SK-N-SH treated with all-trans-retinoic acid at 6 μM for 48 hours (cell line): Measurements from ENCODE around the gene KAT6B.

Experiments used
- ATAC-seq: fragments of 200-7000 bp; cut with Tn5 transposase; 3 replicates; pipeline ENCODE4 v1.9.1; 2020; ENCODE audit warnings: mild to moderate bottlenecking, moderate library complexity
- ARNTL ChIP-seq: fragments of 450-650 bp; formaldehyde crosslinking; IDR thresholded peaks from 2 replicates; pipeline ENCODE4 v1.5.0; 2020; ENCODE audit warnings: low read depth, mild to moderate bottlenecking, moderate library complexity, borderline replicate concordance
- BACH2 ChIP-seq: fragments of 250-450 bp; sonication (Bioruptor Pico); IDR thresholded peaks from 2 replicates; pipeline ENCODE4 v1.9.0; 2021; ENCODE audit warnings: mild to moderate bottlenecking, borderline replicate concordance
- CSDC2 ChIP-seq: fragments of 250-450 bp; sonication (Bioruptor Pico); IDR thresholded peaks from 2 replicates; pipeline ENCODE4 v1.5.0; 2020; ENCODE audit warnings: mild to moderate bottlenecking, moderate library complexity
- ESRRG ChIP-seq: fragments of 250-450 bp; sonication (Bioruptor Pico); IDR thresholded peaks from 2 replicates; pipeline ENCODE4 v1.6.1; 2021; ENCODE audit warnings: mild to moderate bottlenecking
- GLIS3 ChIP-seq: fragments of 250-450 bp; sonication (Bioruptor Pico); IDR thresholded peaks from 2 replicates; pipeline ENCODE4 v1.5.0; 2020; ENCODE audit warnings: mild to moderate bottlenecking, moderate library complexity
- ISL1 ChIP-seq: fragments of 250-450 bp; sonication (Bioruptor Pico); IDR thresholded peaks from 2 replicates; pipeline ENCODE4 v2.1.2; 2022; ENCODE audit warnings: mild to moderate bottlenecking, moderate library complexity
- OSR1 ChIP-seq: fragments of 250-450 bp; sonication (Bioruptor Pico); IDR thresholded peaks from 2 replicates; pipeline ENCODE4 v1.8.0; 2022; ENCODE audit warnings: moderate library complexity, mild to moderate bottlenecking, inconsistent platforms
- PPARA ChIP-seq: fragments of 250-450 bp; sonication (Bioruptor Pico); IDR thresholded peaks from 2 replicates; pipeline ENCODE4 v1.5.0; 2020; ENCODE audit warnings: mild to moderate bottlenecking, borderline replicate concordance
- RARB ChIP-seq: fragments of 250-450 bp; sonication (Bioruptor Pico); IDR thresholded peaks from 2 replicates; pipeline ENCODE4 v1.8.0; 2021; ENCODE audit warnings: mild to moderate bottlenecking, moderate library complexity
- SNAI2 ChIP-seq: fragments of 250-450 bp; sonication (Bioruptor Pico); IDR thresholded peaks from 2 replicates; pipeline ENCODE4 v1.5.0; 2020; ENCODE audit warnings: mild to moderate bottlenecking, moderate library complexity
- TCF4 ChIP-seq: fragments of 250-450 bp; sonication (Bioruptor Pico); IDR thresholded peaks from 2 replicates; pipeline ENCODE4 v1.8.0; 2021; ENCODE audit warnings: mild to moderate bottlenecking, moderate library complexity, borderline replicate concordance
- TOX ChIP-seq: fragments of 250-450 bp; sonication (Bioruptor Pico); IDR thresholded peaks from 2 replicates; pipeline ENCODE4 v1.8.0; 2021; ENCODE audit warnings: mild to moderate bottlenecking, moderate library complexity, borderline replicate concordance
- ZC3H10 ChIP-seq: fragments of 250-450 bp; sonication (Bioruptor Pico); IDR thresholded peaks from 2 replicates; pipeline ENCODE4 v1.5.1; 2021; ENCODE audit warnings: mild to moderate bottlenecking, moderate library complexity
- ZFP3 ChIP-seq: fragments of 250-450 bp; sonication (Bioruptor Pico); IDR thresholded peaks from 2 replicates; pipeline ENCODE4 v1.5.0; 2020; ENCODE audit warnings: mild to moderate bottlenecking, moderate library complexity
- ZFP30 ChIP-seq: fragments of 450-650 bp; formaldehyde crosslinking; IDR thresholded peaks from 2 replicates; pipeline ENCODE4 v1.5.0; 2022; ENCODE audit warnings: mild to moderate bottlenecking, moderate library complexity
- ZNF565 ChIP-seq: fragments of 450-650 bp; formaldehyde crosslinking; conservative IDR thresholded peaks from 2 replicates; pipeline ENCODE4 v1.5.0; 2020; ENCODE audit warnings: low read depth, mild to moderate bottlenecking, moderate library complexity
- ZNF70 ChIP-seq: fragments of 450-650 bp; formaldehyde crosslinking; IDR thresholded peaks from 2 replicates; pipeline ENCODE4 v1.5.0; 2020; ENCODE audit warnings: mild to moderate bottlenecking, moderate library complexity
- ZNF8 ChIP-seq: fragments of 450-650 bp; formaldehyde crosslinking; IDR thresholded peaks from 2 replicates; pipeline ENCODE4 v1.5.0; 2020; ENCODE audit warnings: mild to moderate bottlenecking, moderate library complexity
- TF ChIP-seq, protein P1 (sequence below): fragments of 250-450 bp; sonication (Bioruptor Pico); IDR thresholded peaks from 2 replicates; pipeline ENCODE4 v1.8.0; 2021; ENCODE audit warnings: low read depth, mild to moderate bottlenecking, moderate library complexity, borderline replicate concordance
- TF ChIP-seq, protein P2 (sequence below): fragments of 250-450 bp; sonication (Bioruptor Pico); IDR thresholded peaks from 2 replicates; pipeline ENCODE4 v1.8.0; 2020; ENCODE audit warnings: mild to moderate bottlenecking, moderate library complexity, borderline replicate concordance
- TF ChIP-seq, protein P3 (sequence below): fragments of 250-450 bp; sonication (Bioruptor Pico); IDR thresholded peaks from 2 replicates; pipeline ENCODE4 v1.5.1; 2020; ENCODE audit warnings: low read depth, mild to moderate bottlenecking, moderate library complexity
- TF ChIP-seq, protein P4 (sequence below): fragments of 250-450 bp; sonication (Bioruptor Pico); IDR thresholded peaks from 2 replicates; pipeline ENCODE4 v1.5.1; 2021; ENCODE audit warnings: mild to moderate bottlenecking, moderate library complexity

KAT6B gene

DNA sequence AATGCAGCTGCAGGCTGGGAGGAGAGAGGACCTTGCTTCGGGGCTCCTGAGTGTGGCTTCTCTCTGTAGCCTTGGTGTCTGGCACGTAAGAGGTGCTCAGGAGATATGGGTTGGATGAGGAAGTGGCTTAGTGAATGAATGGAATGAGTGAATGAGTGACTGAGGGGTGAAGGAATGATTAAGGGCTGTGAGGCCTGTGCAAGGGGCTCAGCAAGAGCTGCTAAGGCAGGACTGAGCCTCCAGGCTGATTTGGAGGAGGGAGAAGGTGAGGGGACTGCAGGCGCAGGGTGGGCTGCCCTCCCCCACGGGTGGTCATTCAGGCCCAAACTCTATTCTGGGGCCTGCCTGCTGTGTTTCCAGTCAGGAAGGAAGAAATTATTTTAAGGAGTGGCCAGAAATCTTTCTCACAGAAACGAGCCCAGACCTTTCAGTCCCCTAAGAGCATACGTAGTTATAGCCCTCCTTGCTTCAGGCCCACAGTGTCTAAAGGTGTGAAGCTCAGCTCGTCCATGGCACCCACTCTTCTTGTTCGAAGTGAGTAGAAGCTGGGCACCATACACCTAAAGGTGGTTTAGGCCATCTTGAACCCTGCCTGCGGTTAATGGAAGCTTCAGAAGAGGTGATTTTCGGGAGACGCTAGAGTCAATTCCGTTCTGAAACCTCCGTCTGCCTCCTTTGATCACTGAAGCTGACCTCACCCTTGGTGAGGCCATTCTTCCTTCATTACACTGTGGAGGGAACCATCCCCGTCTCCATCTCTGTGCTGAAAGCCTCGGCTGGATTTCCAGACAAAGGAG is 235.5 kb downstream of the KAT6B start:
- ATAC-seq: no peak; the same call in 2 of the 3 replicates
- TF ChIP-seq GLIS3 (CRISPR knock-in tag) (no peak), ZFP30 (no peak), RARB (CRISPR knock-in tag) (no peak), TOX (no peak), ZC3H10 (CRISPR knock-in tag) (no peak), ESRRG (CRISPR knock-in tag) (no peak), TCF4 (no peak), ZNF565 (no peak), ZNF8 (CRISPR knock-in tag) (no peak), OSR1 (CRISPR knock-in tag) (no peak)
- TF ChIP-seq, protein P1, sequence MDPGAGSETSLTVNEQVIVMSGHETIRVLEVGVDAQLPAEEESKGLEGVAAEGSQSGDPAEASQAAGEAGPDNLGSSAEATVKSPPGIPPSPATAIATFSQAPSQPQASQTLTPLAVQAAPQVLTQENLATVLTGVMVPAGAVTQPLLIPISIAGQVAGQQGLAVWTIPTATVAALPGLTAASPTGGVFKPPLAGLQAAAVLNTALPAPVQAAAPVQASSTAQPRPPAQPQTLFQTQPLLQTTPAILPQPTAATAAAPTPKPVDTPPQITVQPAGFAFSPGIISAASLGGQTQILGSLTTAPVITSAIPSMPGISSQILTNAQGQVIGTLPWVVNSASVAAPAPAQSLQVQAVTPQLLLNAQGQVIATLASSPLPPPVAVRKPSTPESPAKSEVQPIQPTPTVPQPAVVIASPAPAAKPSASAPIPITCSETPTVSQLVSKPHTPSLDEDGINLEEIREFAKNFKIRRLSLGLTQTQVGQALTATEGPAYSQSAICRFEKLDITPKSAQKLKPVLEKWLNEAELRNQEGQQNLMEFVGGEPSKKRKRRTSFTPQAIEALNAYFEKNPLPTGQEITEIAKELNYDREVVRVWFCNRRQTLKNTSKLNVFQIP (CRISPR knock-in tag): no peak
- TF ChIP-seq, protein P2, sequence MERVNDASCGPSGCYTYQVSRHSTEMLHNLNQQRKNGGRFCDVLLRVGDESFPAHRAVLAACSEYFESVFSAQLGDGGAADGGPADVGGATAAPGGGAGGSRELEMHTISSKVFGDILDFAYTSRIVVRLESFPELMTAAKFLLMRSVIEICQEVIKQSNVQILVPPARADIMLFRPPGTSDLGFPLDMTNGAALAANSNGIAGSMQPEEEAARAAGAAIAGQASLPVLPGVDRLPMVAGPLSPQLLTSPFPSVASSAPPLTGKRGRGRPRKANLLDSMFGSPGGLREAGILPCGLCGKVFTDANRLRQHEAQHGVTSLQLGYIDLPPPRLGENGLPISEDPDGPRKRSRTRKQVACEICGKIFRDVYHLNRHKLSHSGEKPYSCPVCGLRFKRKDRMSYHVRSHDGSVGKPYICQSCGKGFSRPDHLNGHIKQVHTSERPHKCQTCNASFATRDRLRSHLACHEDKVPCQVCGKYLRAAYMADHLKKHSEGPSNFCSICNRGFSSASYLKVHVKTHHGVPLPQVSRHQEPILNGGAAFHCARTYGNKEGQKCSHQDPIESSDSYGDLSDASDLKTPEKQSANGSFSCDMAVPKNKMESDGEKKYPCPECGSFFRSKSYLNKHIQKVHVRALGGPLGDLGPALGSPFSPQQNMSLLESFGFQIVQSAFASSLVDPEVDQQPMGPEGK (CRISPR knock-in tag): no peak
- TF ChIP-seq, protein P3, sequence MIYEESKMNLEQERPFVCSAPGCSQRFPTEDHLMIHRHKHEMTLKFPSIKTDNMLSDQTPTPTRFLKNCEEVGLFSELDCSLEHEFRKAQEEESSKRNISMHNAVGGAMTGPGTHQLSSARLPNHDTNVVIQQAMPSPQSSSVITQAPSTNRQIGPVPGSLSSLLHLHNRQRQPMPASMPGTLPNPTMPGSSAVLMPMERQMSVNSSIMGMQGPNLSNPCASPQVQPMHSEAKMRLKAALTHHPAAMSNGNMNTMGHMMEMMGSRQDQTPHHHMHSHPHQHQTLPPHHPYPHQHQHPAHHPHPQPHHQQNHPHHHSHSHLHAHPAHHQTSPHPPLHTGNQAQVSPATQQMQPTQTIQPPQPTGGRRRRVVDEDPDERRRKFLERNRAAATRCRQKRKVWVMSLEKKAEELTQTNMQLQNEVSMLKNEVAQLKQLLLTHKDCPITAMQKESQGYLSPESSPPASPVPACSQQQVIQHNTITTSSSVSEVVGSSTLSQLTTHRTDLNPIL: no peak

DNA sequence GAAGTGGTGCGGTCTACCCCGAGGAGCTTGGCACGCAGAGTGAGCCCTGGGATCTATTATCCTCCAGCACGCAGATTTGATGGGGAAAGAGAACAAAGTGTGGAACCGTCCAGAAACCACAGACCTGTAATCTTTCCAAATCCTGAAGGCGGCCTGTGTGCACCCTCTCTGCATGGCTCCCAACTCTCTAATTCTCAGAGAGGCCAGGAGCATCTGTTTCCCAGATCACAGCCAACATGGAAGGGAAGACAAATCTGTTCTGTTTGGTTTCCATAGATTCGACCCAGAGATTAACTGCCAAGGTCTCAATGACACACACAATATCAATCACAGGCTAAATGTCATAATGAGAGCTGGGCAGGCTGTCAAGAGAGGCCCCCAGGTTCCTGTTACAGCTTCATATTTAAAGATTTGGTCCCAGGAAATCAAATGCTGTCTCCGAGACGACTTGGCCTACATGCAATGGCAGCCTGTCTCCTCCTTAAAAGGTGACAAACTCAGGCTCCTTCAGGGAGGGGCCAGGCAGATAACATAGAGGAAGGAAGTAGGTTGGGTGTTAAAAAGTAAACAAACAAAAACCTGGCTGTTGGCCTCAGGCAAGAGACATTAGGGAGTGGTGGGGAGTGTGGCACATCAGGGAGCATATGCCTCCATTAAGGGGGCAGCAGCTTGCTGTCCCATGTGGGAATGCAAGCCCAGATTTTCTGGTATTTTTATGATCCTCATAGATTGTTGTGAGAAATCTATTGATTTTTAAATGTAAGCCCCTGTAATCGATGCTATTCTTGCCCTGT is 236.3 kb downstream of the KAT6B start:
- TF ChIP-seq, protein P2 (CRISPR knock-in tag): no peak
- no peak for TF ChIP-seq CSDC2 (CRISPR knock-in tag)
- TF ChIP-seq ZNF70 (CRISPR knock-in tag): no peak
- TF ChIP-seq ESRRG (CRISPR knock-in tag): no peak
- no peak for TF ChIP-seq OSR1 (CRISPR knock-in tag)
- no peak for TF ChIP-seq ZNF565
- TF ChIP-seq ISL1 (CRISPR knock-in tag): no peak
- no peak for TF ChIP-seq TOX
- TF ChIP-seq ZFP3 (CRISPR knock-in tag): no peak
- no peak for TF ChIP-seq RARB (CRISPR knock-in tag)
- TF ChIP-seq ZC3H10 (CRISPR knock-in tag): no peak
- no peak for TF ChIP-seq SNAI2 (CRISPR knock-in tag)
- no peak for TF ChIP-seq GLIS3 (CRISPR knock-in tag)
- TF ChIP-seq, protein P4, sequence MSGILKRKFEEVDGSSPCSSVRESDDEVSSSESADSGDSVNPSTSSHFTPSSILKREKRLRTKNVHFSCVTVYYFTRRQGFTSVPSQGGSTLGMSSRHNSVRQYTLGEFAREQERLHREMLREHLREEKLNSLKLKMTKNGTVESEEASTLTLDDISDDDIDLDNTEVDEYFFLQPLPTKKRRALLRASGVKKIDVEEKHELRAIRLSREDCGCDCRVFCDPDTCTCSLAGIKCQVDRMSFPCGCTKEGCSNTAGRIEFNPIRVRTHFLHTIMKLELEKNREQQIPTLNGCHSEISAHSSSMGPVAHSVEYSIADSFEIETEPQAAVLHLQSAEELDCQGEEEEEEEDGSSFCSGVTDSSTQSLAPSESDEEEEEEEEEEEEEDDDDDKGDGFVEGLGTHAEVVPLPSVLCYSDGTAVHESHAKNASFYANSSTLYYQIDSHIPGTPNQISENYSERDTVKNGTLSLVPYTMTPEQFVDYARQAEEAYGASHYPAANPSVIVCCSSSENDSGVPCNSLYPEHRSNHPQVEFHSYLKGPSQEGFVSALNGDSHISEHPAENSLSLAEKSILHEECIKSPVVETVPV (CRISPR knock-in tag): no peak
- TF ChIP-seq ZFP30: no peak
- TF ChIP-seq ARNTL (CRISPR knock-in tag): no peak
- no peak for TF ChIP-seq ZNF8 (CRISPR knock-in tag)
- TF ChIP-seq BACH2 (CRISPR knock-in tag): no peak
- no peak for TF ChIP-seq PPARA (CRISPR knock-in tag)
- ATAC-seq: peak; percentile 33; the same call in 1 of the 3 replicates
